Lung microvascular endothelial cell (primary cell): ENCODE data around the gene MAPK8IP2. TPM values are rescaled to one million over a fixed set of nuclear protein-coding genes. Genes with fewer than 3 reads are reported as not detected.

Source experiments
- DNase-seq, 2 donors: peaks; one replicate each; pipeline versions ENCODE4 v3.0.0 to v3.0.0-alpha.2; 2010; ENCODE audit warnings: low read depth in 2 of 2
- total RNA-seq: library from RNA; depleted of rRNA; stranded (reverse); fragments of >200 nt; gene quantifications from 2 replicates; pipeline ENCODE4 v1.2.1, GENCODE V29; 2014

The MAPK8IP2 gene
- 0.20 and 0.22 TPM in 2 replicates for total RNA-seq

DNA sequence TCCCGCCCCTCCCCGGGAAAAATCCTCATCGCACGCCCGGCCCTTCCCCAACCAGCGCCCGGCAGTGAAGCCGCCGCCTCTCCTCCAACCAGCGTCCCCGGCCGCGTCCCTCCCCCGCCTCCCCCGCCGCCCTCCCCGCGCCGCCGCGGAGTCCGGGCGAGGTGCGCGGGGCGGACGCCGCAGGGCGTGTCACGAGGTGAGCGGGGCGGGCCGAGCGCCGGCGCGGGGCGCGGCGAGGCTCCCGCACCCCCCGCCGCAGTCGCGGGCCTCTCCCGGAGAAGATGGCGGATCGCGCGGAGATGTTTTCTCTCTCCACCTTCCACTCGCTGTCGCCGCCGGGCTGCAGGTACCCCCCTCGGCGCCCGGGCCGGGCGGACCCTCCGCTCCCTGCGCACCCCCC, at the start of gene MAPK8IP2:
Gene MAPK8IP2, plus strand, starts transcription at position 256 of the 400 bp plus-strand sequence. Its CDS starts 26 bp downstream, at position 282.
- no peak for DNase-seq

DNA sequence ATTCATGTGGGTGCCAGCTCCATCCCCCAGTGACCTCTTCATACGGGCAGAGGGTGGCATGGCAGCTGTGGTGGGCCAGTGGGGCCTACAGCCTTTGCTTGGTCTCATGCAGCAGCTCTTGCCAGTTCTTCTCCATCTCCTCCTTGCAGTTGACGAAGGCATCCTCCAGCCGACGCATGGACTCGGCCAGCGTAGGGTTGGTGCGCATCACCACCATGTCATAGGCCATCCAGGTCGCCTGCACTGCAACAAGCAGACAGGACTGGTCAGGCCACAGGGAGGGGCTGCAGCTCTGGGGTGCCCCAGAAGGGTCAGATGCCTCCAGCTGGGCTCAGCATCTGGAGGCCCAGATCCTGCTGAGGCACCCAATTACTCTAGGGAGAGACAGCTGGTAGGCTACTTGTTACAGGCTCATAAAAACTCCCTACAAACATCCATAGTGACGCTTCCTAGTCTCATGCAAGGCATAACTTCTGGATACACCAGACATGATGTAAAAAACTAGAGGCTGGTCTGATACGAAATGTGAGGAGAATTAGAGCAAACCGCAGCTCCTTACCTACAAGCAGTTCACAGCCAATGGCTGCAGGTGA, 49.3 kb upstream of the MAPK8IP2 start:
- DNase-seq, result no peak

DNA sequence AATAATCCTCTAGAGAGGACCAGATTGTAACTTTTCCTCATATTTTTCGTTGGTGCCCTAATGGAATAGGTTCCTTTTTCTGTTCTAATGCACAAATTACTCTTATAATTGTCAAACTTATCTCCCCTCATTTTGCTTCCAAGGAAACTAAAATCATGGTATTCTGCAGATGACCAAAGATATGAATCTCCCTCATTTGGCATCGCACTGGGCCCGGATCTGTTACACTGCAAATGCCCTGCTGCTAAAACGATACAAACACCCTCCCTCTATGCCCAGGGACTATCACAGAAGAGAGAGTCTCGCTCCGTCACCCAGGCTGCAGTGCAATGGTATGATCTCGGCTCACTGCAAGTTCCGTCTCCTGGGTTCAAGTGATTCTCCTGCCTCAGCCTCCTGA, 47.3 kb upstream of the MAPK8IP2 start:
- no peak for DNase-seq

DNA sequence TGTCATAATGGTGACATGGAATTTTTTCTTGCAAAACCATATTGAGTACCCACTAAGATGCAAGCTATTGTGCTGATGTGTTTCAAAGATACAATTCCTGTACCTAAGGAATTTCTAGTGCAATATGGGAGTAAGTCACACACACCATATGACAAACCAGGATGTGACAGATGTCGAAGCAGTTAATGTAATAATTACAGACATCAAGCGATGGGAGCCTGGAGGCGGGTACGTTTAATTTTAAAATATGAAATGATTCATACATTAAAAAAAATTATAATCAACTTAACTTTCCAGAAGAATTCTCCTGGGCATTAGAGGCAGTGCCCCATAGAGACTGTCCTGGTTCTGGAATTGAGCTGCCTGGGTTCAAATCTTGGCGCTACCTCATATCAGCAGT, 43.9 kb upstream of the MAPK8IP2 start:
- no peak for DNase-seq

DNA sequence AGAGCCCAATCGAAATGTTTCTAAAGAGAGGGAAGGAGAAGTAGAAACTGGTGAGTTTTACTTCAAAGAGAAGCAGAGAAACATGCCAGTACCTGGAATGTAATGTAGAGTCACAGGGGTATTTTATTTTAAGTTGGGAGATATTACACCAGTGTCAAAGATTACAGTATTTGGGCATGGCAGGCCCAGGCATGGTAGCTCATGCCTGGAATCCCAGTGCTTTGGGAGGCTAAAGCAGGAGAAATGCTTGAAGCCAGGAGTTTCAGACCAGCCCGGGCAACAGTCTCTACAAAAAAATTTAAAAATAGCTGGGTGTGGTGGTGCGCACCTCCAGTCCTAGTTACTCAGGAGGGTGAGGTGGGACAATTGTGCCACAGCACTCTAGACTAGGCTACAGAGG, 40.6 kb upstream of the MAPK8IP2 start:
- DNase-seq, result no peak

DNA sequence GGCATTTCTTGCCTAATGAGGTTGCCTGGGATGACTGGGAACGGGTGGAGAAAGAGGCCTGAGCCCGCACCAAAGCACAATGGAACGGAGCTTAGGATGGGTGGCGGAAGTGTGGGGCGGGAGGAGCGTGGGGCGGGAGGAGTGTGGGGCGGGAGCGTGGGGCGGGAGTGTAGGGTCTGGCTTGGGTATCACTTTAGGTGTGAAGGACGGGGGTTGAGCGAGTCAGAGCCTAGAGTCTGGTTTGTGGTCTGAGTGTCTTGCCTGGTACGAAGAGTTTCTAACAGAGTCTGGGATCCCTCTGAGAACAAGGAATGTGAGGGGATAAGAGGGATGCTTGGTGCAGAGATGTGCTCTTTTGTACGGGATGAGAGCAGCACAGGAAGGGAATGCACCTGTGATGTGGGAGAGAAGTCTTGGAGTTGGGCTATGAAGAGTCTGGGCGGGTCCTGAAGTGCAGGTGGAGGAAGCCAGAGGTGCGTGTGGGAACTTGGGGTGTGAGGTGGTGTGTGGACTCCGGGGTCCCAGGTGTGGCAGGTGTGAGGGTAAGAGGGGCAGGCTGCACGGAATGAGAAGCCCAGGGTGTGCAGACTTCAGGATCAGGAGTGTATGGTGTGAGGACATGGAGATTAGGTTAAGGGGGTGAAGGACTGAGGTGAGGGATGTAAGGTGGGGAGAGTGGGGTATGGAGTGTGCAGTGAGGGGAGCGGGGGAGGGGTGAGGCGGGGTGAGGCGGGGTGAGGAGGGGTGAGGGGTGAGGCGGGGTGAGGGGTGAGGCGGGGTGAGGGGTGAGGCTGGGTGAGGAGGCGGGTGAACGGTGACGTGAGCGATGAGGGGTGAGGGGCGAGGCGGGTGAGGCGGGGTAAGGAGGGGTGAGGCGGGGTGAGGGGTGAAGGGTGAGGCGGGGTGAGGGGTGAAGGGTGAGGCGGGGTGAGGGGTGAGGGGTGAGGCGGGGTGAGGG, 38.9 kb upstream of the MAPK8IP2 start:
- DNase-seq, result no peak

DNA sequence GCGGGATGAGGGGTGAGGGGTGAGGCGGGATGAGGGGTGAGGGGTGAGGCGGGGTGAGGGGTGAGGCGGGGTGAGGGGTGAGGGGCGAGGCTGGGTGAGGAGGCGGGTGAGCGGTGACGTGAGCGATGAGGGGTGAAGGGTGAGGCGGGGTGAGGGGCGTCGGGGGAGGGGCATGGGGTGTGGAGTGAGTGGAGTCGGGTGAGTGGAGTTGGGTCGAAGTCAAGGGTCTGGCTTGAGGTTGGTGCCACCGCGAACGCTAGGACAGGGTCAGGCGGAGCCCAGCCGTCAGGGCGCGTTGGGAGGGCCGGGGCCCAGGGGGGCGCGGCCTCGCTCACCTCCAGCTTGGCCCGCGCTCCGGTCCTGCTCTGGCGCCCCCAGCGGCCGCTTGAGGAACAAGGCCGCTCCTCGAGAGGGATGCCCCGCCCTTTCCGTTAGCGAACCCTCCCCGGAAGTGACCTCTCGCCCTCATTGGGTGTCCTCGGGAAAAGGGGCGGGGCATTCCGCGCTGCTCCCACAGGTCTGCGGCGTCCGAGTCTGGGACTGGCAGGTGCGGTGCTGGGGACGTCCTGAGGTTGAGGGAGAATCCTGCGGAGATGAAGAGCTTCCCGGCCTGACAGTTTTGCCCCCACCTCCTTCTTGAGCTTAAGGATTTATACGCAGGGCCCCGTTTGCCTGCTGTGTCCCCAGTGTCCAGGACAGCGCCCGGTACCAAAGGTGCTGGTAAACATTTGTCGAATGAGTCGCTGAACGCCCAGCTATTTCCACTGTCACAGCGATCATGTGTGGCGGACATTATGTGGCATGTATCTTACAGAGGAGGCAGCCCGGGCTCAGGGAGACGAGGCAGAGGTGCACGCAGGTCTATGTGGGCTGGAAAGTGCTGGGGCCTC, 37.8 kb upstream of the MAPK8IP2 start, which contains the start of gene SYCE3:
Gene SYCE3, minus strand, starts transcription at position 397 of the 890 bp plus-strand sequence. CDS start 6,514 bp downstream, outside the sequence.
- peak; percentile 74 to 84 for DNase-seq

DNA sequence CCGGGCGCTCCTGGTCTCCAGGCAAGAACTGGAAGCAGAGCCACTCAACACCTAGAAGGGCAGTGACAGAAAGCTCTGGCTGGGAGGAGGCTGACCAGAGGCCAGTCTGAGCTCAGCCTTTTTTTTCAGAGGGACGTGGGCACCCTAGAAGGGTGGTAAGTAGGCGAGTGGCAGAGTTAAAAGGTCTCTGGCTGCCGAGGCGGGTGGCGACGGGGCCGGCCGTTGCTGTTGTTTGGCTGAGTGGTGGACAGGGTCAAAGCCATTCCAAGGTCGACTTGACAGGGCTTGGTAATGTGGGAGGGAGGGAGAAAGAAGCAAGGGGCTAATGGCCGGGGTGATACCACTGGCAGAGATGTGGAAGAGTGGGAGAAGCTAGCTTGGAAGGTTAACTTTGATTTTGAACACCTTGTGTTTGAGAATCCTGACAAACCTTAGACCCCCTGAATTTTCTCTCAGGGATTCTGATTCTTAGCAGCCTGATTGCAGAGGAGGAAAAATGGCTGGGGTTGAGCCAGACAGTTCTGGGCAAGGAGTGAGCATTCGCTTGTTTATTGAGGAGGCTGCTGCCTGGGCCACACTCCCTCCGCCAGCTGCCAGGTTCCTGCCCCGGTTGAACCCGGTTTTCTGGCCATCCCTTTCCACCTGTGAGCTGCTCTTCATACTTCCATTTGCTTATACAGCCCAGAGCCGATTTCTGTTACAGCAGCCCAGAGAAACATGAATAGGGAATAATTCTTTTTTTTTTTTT, 37.0 kb upstream of the MAPK8IP2 start:
- no peak for DNase-seq

DNA sequence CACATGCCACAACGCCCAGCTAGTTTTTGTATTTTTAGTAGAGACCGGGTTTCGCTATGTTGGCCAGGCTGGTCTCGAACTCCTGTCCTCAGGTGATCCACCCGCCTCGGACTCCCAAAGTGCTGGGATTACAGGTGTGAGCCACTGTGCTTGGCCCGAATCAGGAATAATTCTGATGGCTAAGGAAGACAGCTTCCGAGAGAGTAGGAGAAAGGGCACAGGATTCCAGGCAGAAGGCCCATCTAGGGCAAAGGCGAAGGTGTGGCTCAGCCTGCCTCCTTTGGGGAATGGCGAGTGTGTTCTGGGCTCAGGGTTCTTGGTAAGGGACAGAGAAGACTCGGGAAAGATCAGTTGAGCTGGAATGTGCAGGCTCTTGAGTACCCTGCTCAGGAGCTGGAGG, 36.3 kb upstream of the MAPK8IP2 start:
- no peak for DNase-seq

DNA sequence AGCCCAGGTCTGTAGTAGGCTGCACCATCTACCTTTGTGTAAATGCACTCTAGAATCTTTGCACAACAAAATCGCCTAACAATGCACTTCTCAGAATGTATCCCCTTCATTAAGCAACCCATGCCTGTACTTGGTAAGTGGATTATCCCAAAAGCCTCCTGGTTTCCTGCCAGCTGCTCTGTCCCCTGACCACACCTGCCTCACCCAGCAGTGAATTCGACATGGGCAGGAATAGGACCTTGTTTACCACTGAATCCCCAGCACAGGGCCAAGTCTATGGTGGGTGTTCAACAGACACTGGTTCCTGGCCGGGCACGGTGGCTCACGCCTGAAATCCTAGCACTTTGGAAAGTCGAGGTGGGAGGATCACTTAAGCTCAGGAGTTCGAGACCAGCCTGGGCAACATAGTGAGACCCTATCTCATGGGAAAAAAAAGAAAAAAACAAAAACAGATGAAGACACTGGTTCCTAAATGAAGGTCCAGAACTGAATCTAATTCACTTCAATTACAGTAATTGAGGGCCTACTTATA, 32.8 kb upstream of the MAPK8IP2 start:
- no peak for DNase-seq

DNA sequence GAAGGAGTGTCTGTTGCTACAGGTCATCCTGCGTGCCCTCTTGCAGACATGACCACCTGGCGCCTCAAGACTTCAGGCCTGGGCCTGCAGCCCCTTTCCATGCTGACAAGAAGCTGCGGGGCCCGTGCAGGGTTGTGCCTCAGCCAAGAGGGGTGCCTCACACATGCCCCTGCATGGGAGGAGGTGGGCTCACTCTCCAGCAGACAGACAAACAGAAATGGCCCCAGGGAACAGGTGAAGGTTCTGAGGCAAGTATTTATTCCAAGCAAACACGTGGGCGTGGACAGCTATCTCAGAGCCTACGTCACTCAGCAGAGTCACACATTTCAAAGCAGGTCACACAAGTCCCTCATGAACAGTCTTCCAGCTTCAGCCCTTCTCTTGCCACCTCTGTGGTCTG, 32.0 kb upstream of the MAPK8IP2 start:
- DNase-seq, result no peak

DNA sequence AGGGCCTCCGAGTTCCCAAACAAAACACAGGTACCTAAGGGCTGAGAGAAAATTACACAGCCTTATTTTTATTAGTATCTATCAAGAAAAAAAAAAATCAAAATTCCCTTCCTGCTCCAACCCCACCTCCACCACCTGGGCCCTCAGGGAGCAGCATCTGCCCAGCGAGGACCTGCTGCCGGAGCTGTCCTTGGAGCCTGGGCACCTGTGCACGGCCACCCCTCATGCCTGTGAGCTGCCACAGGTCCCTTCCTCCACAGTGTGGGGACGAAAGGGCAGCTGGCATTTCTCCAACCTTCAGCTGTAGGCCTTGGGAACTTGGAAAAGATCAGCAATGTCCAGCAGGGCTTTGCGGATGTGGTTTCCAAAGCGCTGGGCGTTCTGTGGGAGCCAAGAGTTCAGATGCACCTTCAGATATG, 31.5 kb upstream of the MAPK8IP2 start:
- DNase-seq, result no peak

DNA sequence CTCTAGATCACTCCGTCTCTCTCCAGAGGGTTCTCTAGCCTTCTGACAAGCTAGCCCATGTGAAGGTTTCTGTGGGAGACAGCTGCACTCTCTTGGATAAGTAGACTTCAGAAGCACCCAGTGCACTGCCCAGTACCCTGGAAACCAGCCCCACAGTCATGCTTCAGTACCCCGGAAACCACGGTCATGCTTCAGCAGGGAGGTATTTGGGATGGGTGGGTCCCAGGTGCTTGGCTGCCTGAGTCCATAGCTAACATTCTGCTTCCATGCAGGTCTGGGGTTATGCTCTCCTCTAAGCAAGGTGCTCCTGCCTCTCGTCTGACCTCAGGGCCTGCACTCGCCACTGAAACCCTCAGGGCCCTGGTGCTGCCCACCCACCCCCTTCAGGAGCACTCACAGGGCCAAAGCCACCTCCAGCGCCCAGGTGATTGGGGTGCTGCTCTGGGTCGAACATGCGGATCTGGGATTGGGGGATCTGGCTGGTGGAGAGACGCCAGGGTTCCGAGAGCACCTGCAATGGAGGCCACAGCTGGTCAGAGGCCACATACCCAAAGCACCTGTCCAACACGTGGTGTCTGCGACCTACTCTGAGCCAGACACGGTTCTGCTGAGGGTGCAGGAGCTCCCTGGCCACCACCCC, 30.6 kb upstream of the MAPK8IP2 start:
- no peak for DNase-seq

DNA sequence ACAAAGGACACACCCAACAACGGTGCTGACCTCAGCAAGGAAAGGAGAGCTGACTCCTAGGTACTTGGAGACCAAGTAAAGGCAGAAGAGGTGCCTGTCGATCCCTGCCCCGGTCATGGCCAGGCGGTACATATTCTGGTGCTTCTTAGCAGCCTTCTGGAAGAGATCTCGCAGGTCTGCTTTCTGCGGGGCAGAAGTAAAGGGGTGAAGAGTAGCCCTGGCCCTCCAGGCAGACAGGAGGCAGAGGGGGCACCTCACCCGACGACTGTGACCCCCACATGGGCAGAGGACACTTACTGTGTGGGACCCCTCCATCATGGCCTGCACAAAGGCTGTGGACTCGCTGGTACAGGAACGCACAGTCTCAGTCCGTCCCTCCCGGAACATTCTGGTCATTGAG, 29.7 kb upstream of the MAPK8IP2 start:
- no peak for DNase-seq

DNA sequence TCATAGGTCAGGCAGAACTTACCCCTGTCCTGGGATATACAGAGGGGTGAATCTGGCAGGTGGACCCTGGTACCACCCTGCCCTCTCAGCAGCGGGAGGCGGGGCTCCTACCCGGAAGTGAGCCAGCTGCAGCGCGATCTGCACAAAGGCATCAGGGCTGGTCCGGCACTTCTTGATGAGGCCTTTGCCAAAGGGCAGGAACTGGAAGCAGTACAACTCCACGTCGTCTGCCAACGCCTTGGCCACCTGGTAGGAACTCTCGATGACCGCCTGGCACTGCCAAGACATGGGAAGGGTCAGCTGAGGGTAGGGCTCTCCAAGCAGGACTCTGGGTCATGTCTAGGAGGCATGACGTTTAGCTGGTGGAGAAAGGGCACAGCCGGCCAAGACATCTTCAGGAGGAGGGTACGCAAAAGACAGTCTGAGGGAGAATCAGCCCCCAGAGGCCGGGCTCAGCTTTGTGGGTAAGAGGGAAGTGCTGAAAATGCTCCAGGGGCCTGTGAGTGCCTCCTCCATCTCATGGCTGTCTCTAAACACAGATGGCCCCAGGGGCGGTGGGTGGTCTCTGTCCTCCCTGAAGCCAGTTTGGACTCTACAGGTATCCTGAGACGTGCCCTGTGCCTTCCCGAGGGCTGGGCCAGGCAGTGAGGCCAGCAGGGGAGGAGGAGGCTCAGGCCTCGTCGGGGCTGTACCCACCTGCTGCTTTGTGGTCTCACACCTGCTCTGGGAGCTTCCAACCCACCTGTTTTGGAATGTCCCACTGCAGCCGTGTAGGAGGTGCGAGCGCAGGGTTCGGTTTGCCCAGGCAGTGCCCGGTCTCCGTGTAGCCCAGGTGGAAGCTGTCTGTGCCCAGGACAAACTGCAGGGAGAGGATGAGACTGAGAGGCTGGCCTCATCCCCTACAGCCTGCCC, 29.1 kb upstream of the MAPK8IP2 start:
- no peak for DNase-seq

DNA sequence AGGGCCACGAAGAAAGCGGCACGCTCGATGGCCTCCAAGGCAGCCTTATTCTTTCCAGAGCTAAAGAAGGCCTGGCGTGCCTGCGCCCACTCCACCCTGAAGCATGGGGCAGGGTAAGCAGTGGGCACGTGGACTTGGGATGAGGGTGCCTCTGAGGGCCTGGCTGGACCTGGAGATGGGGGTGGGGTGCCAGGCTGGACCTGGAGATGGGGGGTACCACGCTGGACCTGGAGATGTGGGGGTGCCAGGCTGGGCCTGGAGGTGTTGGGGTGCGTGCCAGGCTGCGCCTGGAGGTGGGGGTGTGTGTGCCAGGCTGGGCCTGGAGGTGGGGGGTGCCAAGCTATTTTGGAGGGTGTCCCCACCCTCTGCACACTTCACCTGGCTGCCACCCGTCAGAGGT, 27.6 kb upstream of the MAPK8IP2 start:
- DNase-seq, result no peak

DNA sequence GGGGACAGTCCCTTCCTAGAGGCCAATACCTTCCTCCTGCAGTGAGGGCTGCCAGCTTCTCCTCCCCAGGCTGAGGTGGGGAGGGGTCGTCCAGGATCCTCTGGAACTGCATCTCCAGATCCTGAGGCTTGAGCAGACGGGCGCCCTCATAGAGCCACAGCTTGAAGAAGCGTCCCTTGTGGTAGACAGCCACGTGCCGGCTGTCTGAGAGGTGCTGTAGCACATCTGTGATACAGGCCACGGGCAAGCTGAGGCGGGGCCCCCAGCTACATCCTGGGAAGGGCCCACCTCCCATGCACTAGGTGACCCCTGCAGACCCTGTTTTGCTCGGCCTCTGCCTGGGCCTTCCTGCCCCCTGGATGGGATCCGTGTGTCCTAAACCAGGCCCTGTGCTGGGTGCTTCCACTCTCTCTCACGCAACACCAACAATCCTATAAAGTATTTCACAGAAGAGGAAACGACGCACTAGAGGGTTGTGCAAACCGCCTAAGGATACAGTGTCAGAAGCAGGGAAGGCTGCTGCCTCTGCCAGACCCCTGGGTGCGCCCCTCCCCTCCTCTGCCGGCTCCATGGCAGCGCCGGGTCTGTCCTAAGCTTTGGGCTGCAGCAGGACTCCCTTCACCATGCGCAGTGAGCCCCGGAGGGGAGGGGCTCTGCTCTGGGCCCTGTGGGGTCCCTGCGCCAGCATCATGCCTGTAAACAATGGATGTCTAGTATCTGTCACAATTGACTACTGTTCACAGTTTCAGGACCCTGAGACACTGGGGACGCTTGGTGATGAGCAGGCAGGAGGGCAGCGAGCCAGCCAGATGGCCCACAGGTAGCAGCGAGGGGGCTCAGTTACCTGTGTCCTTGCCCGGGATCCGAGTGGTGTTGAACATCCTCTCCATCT, 26.9 kb upstream of the MAPK8IP2 start:
- DNase-seq, result no peak

DNA sequence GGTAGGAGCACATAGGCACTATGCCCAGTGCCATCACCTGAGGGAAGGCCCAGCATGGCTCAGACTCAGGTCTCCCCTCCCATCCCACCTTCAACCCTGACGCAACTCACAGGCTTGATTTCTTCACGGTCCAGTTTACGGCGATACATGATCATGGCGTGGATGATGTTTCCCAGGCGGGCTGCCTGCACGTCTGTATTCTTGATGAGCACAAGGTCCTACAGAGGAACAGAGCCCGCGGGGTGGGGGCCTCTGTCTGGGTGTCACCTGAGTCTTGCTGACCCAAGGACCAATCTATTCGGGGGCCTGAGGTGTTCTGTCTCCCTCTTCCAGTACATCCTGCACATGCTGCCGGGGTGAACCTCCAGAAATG, 26.2 kb upstream of the MAPK8IP2 start:
- DNase-seq, result no peak
